Lung (tissue), 12 donors: Measurements from ENCODE around the gene GPR37L1. TPM values are rescaled to one million over a fixed set of nuclear protein-coding genes. Genes with fewer than 3 reads are reported as not detected.

Source experiments
- ATAC-seq: fragments of 200-7000 bp; cut with Tn5 transposase; one replicate; pipeline ENCODE4 v1.9.1; 2020; ENCODE audit warnings: moderate number of reproducible peaks; ENCODE audit not compliant: insufficient read depth, low FRiP score
- DNase-seq, 3 donors: peaks; one replicate each; pipeline ENCODE4 v3.0.0-alpha.2; 2013 to 2017
- H3K27ac ChIP-seq, 2 donors: one replicate each; pipeline ENCODE4 v1.5.1; 2013; ENCODE audit warnings: mild to moderate bottlenecking in 2 of 2, moderate library complexity in 2 of 2, control low read depth in 1 of 2, inconsistent platforms in 1 of 2, low read depth in 1 of 2, low read length in 1 of 2
- H3K27me3 ChIP-seq, 3 donors: one replicate each; pipeline ENCODE4 v1.5.1; 2013; ENCODE audit warnings: low read length in 2 of 3; ENCODE audit not compliant: control insufficient read depth in 3 of 3, insufficient read depth in 3 of 3
- H3K36me3 ChIP-seq, 4 donors: one replicate each; pipeline ENCODE4 v1.5.1; 2013; ENCODE audit warnings: low read length in 4 of 4, mild to moderate bottlenecking in 1 of 4, moderate library complexity in 1 of 4; ENCODE audit not compliant: control insufficient read depth in 4 of 4, insufficient read depth in 4 of 4
- H3K4me1 ChIP-seq, 5 donors: one replicate each; pipeline ENCODE4 v1.5.1; 2013; ENCODE audit warnings: low read length in 5 of 5, mild to moderate bottlenecking in 2 of 5, moderate library complexity in 1 of 5; ENCODE audit not compliant: control insufficient read depth in 5 of 5, insufficient read depth in 5 of 5
- H3K4me3 ChIP-seq: one replicate; pipeline ENCODE4 v1.5.1; 2013; ENCODE audit warnings: mild to moderate bottlenecking, control low read depth, moderate library complexity
- H3K9ac ChIP-seq, 2 donors: one replicate each; pipeline ENCODE4 v1.5.1; 2013; ENCODE audit warnings: low read length in 2 of 2, control low read depth in 1 of 2; ENCODE audit not compliant: insufficient read depth in 1 of 2
- H3K9me3 ChIP-seq, 4 donors: one replicate each; pipeline ENCODE4 v1.5.1; 2013; ENCODE audit warnings: low read length in 3 of 4, mild to moderate bottlenecking in 1 of 4, moderate library complexity in 1 of 4; ENCODE audit not compliant: control insufficient read depth in 4 of 4, insufficient read depth in 3 of 4
- CTCF ChIP-seq: IDR thresholded peaks from 2 replicates; pipeline ENCODE4 v1.5.1; 2012; ENCODE audit warnings: mild to moderate bottlenecking; ENCODE audit errors: control extremely low read depth, extremely low read depth
- WGBS, 2 donors: extraction: QIAGEN DNeasy Blood & Tissue Kit; methylation state at CpG; one replicate each; pipeline ENCODE4 v1.1.7; 2013; 5-methylcytosine and 5-hydroxymethylcytosine counted together
- polyA plus RNA-seq, 2 donors: library from polyadenylated mRNA; stranded (reverse); fragments of 200-250 nt; gene quantifications; one replicate each; pipeline ENCODE4 v1.2.1, GENCODE V29; 2013
- total RNA-seq, 2 donors: library from RNA; depleted of rRNA in 1 of 2; stranded (reverse); fragments of >200 nt in 1 of 2; gene quantifications; one replicate each; pipeline ENCODE4 v1.2.1, GENCODE V29; 2014 to 2021
- donor health status: control.
- donor health status: control.
- donor health status: Bipolar disorder and iron deficiency.
- donor health status: healthy.
- donor health status: DM: yes; HTN: yes; CAD: no.

GPR37L1 gene
- total and polyA plus RNA-seq, 4 donors: 0.04 to 0.09 (median 0.05) TPM; not detected in 1

GRCh38 chr1:202156590-202156989, 33.9 kb downstream of the GPR37L1 start:
- WGBS, 2 donors: 89 to 93% methylated on average over 6 to 8 of the region's 8 CpGs
- H3K4me1 ChIP-seq: peaks cover 0 to 9% (median 3%) of the 10 kb centered on the region in 5 donors
- H3K9me3 ChIP-seq: no peaks in the 10 kb centered on the region
- ATAC-seq: no peak
- no peak overlapping the region for H3K4me3 ChIP-seq
- DNase-seq: no peak
- H3K36me3 ChIP-seq: peaks cover 0 to 3% (median 0%) of the 10 kb centered on the region in 4 donors
- no peaks in the 10 kb centered on the region for H3K27me3 ChIP-seq
- H3K27ac ChIP-seq: no peak overlapping the region
- no peak overlapping the region for H3K9ac ChIP-seq
- no peak for TF ChIP-seq CTCF

GRCh38 chr1:202157945-202158344, 35.2 kb downstream of the GPR37L1 start:
- Histone ChIP-seq H3K27ac (no peak overlapping the region), H3K4me3 (no peak overlapping the region), H3K27me3 (no peaks in the 10 kb centered on the region), H3K36me3 (no peaks in the 10 kb centered on the region), H3K4me1 (peaks cover 0 to 17% (median 9%) of the 10 kb centered on the region in 5 donors), H3K9ac (no peak overlapping the region), H3K9me3 (no peaks in the 10 kb centered on the region)
- DNase-seq (no peak), ATAC-seq (no peak)
- TF ChIP-seq CTCF: no peak
- WGBS, 2 donors: 84 to 93% methylated on average over 10 of the region's 10 CpGs

- peaks cover 0 to 22% (median 10%) of the 10 kb centered on the region in 5 donors for H3K4me1 ChIP-seq
- WGBS, 2 donors: 57 to 72% methylated on average over 10 of the region's 10 CpGs
- no peaks in the 10 kb centered on the region for H3K36me3 ChIP-seq
- no peaks in the 10 kb centered on the region for H3K27me3 ChIP-seq
- DNase-seq (no peak), ATAC-seq (no peak)
- no peak overlapping the region for H3K27ac ChIP-seq
- no peak overlapping the region for H3K4me3 ChIP-seq
- no peak for TF ChIP-seq CTCF
- no peak overlapping the region for H3K9ac ChIP-seq
- H3K9me3 ChIP-seq: no peaks in the 10 kb centered on the region
Measured at GRCh38 chr1:202158810-202159533, 36.3 kb downstream of the GPR37L1 start.
